GM12873 (cell line): ENCODE data around the gene MSANTD1.

ENCODE experiments used
- CTCF ChIP-seq: IDR thresholded peaks from 2 replicates; pipeline ENCODE4 v1.5.1; 2012; ENCODE audit warnings: low read depth, mild to moderate bottlenecking, moderate library complexity, low read length, control low read depth; ENCODE audit not compliant: insufficient read depth; ENCODE audit errors: missing control alignments

Gene MSANTD1

GRCh38 chr4:3248811-3249661, at the start of gene MSANTD1:
Gene MSANTD1 (plus strand): TSS chr4:3249159. CDS start chr4:3249223, 64 bp downstream.
- no peak for TF ChIP-seq CTCF

DNA sequence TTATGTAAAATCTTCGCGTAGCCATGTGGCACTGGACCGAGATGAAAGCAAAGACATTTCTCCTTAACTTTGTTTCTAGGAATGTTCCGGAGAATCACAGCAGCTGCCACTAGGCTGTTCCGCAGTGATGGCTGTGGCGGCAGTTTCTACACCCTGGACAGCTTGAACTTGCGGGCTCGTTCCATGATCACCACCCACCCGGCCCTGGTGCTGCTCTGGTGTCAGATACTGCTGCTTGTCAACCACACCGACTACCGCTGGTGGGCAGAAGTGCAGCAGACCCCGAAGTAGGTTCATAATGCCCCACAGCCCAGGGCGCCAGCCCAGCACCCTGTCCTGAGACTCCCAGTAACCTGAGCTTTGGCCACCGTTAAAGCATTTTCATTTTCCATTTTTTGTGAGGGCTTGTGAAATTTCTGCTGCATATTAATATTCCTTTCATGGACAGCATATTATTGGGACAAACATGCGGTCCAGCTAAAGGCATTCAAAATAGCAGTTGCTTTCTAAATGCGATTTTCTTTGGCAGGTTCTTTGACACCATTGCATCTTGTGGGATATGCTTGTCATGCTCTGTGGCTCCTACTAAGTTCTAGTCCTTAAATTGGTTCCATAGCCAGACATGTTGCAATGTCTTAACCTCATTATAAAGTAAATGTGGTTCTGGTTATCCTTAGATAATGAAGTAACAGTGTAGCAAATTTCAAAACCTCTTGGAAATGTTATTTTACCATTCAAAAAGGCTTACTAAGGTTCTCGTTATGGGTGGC, 49.1 kb upstream of the MSANTD1 start:
- no peak for TF ChIP-seq CTCF

GRCh38 chr4:3200423-3201090, 48.4 kb upstream of the MSANTD1 start:
- no peak for TF ChIP-seq CTCF

GRCh38 chr4:3201718-3202702, 46.9 kb upstream of the MSANTD1 start:
- no peak for TF ChIP-seq CTCF

DNA sequence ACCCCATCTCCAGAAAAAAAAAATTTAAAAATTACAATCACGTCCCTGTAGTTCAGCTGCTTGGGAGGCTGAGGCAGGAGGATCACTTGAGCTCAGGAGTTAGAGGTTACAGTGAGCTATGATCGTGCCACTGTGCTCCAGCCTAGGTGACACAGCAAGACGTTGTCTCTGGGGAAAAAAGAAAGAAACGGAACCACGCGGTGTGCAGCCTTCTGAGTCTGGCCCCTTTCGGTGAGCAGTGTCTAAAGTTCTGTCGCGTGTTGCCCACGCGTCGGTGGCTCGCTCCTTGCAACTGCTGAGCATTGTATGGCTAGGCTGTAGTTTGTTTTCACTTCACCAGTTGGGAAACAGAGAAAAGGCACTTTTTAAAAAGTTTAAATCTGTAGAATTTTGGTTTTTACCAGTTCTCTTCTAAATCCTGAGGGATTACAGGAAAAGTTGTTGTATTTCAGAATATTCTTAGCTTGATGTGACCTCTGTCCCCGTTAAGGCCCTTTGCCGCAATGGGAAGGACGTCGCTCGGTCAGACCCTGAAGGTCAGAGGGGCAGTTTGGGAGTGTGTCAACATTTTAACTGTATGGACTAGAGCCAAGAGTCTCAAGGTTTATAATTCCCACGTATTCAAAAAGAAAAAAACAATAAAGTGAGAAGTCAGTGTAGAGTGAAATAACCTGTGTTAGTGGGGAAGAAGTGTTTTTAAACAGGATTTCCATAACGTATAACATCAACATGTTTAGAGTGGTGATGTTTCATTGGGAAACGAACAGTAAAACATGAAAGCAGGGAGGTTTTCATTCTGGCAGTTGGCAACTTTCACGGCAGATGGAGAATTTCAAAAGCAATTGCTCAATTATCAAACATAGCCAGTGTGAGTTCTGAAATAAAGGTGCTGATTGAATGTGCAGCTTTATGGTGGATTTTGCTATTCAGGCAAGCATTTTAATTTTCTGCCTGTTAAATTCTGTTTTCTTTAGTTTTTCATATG, 45.8 kb upstream of the MSANTD1 start:
- no peak for TF ChIP-seq CTCF

- no peak for TF ChIP-seq CTCF
Measured at GRCh38 chr4:3203971-3204431, 45.0 kb upstream of the MSANTD1 start.
